HepG2 (cell line): ENCODE data around the gene PRR4.

Experiments
- ASH2L ChIP-seq: fragments of 300-600, 200-600 bp; sonication (generic); IDR thresholded peaks from 2 replicates; pipeline ENCODE4 v1.7.0; 2017; ENCODE audit warnings: low read depth, mild to moderate bottlenecking, moderate library complexity, mixed read lengths, low read length; ENCODE audit not compliant: insufficient read length
- IRF1 ChIP-seq: sonication (generic); formaldehyde crosslinking; IDR thresholded peaks from 2 replicates; pipeline ENCODE4 v1.4.0; 2020; ENCODE audit warnings: low read depth, mild to moderate bottlenecking, missing genetic modification reagents
- NBN ChIP-seq: fragments of 450-650 bp; conservative IDR thresholded peaks from 2 replicates; pipeline ENCODE4 v1.6.1; 2017
- NFATC3 ChIP-seq: sonication (generic); formaldehyde crosslinking; IDR thresholded peaks from 2 replicates; pipeline ENCODE4 v1.5.1; 2020; ENCODE audit warnings: mild to moderate bottlenecking, missing genetic modification reagents
- RFX1 ChIP-seq: fragments of 450-650 bp; IDR thresholded peaks from 2 replicates; pipeline ENCODE4 v1.6.1; 2017
- TCF12 ChIP-seq, 2 experiments: fragments of 450-650 bp in 1 of 2; sonication (generic) in 1 of 2; formaldehyde crosslinking in 1 of 2; IDR thresholded peaks; 2 replicates each; pipeline versions ENCODE4 v1.6.1 to v1.8.0; 2017 to 2022; ENCODE audit warnings: antibody characterized with exemption in 1 of 2, mild to moderate bottlenecking in 1 of 2, missing genetic modification reagents in 1 of 2, moderate library complexity in 1 of 2
- TP53 ChIP-seq: sonication (generic); formaldehyde crosslinking; conservative IDR thresholded peaks from 2 replicates; pipeline ENCODE4 v1.4.0; 2020; ENCODE audit warnings: missing genetic modification reagents
- ZNF331 ChIP-seq: sonication (generic); formaldehyde crosslinking; IDR thresholded peaks from 2 replicates; pipeline ENCODE4 v1.4.0; 2020; ENCODE audit warnings: missing genetic modification reagents
- ZNF513 ChIP-seq: sonication (generic); formaldehyde crosslinking; conservative IDR thresholded peaks from 2 replicates; pipeline ENCODE4 v1.5.0; 2020; ENCODE audit warnings: missing genetic modification reagents
- ZNF549 ChIP-seq: sonication (generic); formaldehyde crosslinking; IDR thresholded peaks from 2 replicates; pipeline ENCODE4 v1.5.0; 2020; ENCODE audit warnings: missing genetic modification reagents
- ZNF782 ChIP-seq: sonication (generic); formaldehyde crosslinking; IDR thresholded peaks from 2 replicates; pipeline ENCODE4 v1.4.0; 2020; ENCODE audit warnings: missing genetic modification reagents, mild to moderate bottlenecking, borderline replicate concordance
- TF ChIP-seq, protein P1 (sequence below): sonication (generic); formaldehyde crosslinking; IDR thresholded peaks from 2 replicates; pipeline ENCODE4 v1.5.0; 2020; ENCODE audit warnings: mild to moderate bottlenecking, missing genetic modification reagents, moderate library complexity

DNA sequence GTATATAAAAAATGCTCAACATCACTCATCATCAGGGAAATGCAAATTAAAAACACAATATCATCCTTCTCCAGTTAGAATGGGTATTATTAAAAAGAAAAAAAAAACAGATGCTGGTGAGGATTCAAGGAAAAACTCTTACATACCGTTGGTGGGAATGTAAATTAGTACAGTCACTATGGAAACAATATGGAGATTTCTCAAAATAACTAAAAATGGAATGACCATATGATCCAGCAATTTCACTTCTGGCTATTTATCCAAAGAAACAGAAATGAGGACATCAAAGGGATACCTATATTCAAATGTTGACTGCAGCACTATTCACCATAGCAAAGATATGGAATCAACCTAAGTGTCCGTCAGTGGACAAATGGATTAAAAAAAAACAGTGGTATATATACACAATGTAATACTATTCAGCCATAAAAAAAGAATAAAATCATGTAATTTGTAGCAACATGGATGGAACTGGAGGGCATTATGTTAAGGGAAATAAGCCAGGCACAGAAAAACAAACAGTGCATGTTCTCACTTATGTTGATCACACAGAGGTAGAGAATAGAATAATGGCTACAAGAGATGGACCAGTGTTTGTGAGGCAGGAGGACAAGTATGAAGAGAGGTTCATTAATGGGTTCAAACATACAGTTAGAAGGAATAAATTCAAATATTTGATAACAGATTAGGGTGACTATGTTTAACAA is 14.4 kb upstream of the PRR4 start:
- TF ChIP-seq ZNF782 (CRISPR knock-in tag) (no peak), IRF1 (no peak), TCF12 (IDR thresholded peaks at IDR 0.05) (no peak), TCF12 (CRISPR knock-in tag; IDR thresholded peaks at IDR 0.05) (no peak), ZNF331 (CRISPR knock-in tag) (no peak), ZNF513 (no peak), NFATC3 (CRISPR knock-in tag) (no peak), TP53 (CRISPR knock-in tag) (no peak), NBN (no peak), ZNF549 (CRISPR knock-in tag) (no peak), ASH2L (no peak), RFX1 (no peak)
- TF ChIP-seq, protein P1, sequence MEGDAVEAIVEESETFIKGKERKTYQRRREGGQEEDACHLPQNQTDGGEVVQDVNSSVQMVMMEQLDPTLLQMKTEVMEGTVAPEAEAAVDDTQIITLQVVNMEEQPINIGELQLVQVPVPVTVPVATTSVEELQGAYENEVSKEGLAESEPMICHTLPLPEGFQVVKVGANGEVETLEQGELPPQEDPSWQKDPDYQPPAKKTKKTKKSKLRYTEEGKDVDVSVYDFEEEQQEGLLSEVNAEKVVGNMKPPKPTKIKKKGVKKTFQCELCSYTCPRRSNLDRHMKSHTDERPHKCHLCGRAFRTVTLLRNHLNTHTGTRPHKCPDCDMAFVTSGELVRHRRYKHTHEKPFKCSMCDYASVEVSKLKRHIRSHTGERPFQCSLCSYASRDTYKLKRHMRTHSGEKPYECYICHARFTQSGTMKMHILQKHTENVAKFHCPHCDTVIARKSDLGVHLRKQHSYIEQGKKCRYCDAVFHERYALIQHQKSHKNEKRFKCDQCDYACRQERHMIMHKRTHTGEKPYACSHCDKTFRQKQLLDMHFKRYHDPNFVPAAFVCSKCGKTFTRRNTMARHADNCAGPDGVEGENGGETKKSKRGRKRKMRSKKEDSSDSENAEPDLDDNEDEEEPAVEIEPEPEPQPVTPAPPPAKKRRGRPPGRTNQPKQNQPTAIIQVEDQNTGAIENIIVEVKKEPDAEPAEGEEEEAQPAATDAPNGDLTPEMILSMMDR = no peak
